Common myeloid progenitor, CD34-positive (primary cell): ENCODE results near the gene PHKG1.
"Not testable (repeated sequence)": the region's sequence is repeated elsewhere in the genome, so short reads cannot be mapped to it uniquely, and the experiment has no call there.

ENCODE experiments used
- CTCF ChIA-PET: fragments of 350-600 bp; sonication (Branson Sonifier 250); formaldehyde crosslinking; loops from one replicate; lab custom pipeline; 2021; ENCODE audit warnings: antibody characterized with exemption; lab: Charles Lee
- POLR2A ChIA-PET: fragments of 350-600 bp; sonication (Branson Sonifier 250); formaldehyde crosslinking; loops from one replicate; lab custom pipeline; 2021; ENCODE audit warnings: antibody characterized with exemption; lab: Charles Lee
- DNase-seq, 3 donors: peaks; one replicate each; pipeline versions ENCODE4 v3.0.0 to v3.0.0-alpha.2; 2013
- H3K27ac ChIP-seq, 2 experiments: 1 replicate in 1 of 2; 2 replicates in 1 of 2; pipeline ENCODE4 v1.7.0; 2013; ENCODE audit warnings: inconsistent platforms in 2 of 2, low read length in 2 of 2, mild to moderate bottlenecking in 2 of 2, low read depth in 1 of 2, moderate library complexity in 1 of 2; ENCODE audit not compliant: severe bottlenecking in 2 of 2, insufficient read depth in 1 of 2, poor library complexity in 1 of 2
- H3K27me3 ChIP-seq, 5 experiments: replicated peaks in 2 of 5; 1 replicate in 3 of 5; 2 replicates in 2 of 5; pipeline versions ENCODE4 v1.6.1 to v1.7.0; 2013; ENCODE audit warnings: low read length in 4 of 5, mild to moderate bottlenecking in 2 of 5, moderate library complexity in 2 of 5, inconsistent platforms in 1 of 5; ENCODE audit not compliant: insufficient read depth in 5 of 5, control insufficient read depth in 4 of 5
- H3K36me3 ChIP-seq, 4 experiments: 1 replicate in 2 of 4; 2 replicates in 2 of 4; pipeline versions ENCODE4 v1.6.1 to v1.7.0; 2013; ENCODE audit warnings: low read length in 3 of 4, control low read depth in 1 of 4, mild to moderate bottlenecking in 1 of 4; ENCODE audit not compliant: control insufficient read depth in 4 of 4, insufficient read depth in 4 of 4
- H3K4me1 ChIP-seq, 4 experiments: 1 replicate in 3 of 4; 2 replicates in 1 of 4; pipeline versions ENCODE4 v1.6.1 to v1.7.1; 2013; ENCODE audit warnings: low read length in 3 of 4, mild to moderate bottlenecking in 3 of 4, control low read depth in 1 of 4, inconsistent platforms in 1 of 4, moderate library complexity in 1 of 4; ENCODE audit not compliant: control insufficient read depth in 4 of 4, insufficient read depth in 4 of 4; ENCODE audit errors: control extremely low read depth in 1 of 4
- H3K4me3 ChIP-seq, 7 experiments: 1 replicate in 4 of 7; 2 replicates in 3 of 7; pipeline versions ENCODE4 v1.5.1 to v1.7.0; 2013; ENCODE audit warnings: mild to moderate bottlenecking in 7 of 7, low read length in 6 of 7, moderate library complexity in 6 of 7, inconsistent platforms in 2 of 7, low read depth in 2 of 7, control low read depth in 1 of 7; ENCODE audit not compliant: insufficient read depth in 4 of 7, control insufficient read depth in 1 of 7; ENCODE audit errors: extremely low read depth in 1 of 7
- H3K9me3 ChIP-seq, 5 experiments: 1 replicate in 4 of 5; 2 replicates in 1 of 5; pipeline versions ENCODE4 v1.6.1 to v1.7.1; 2013; ENCODE audit warnings: low read length in 4 of 5, mild to moderate bottlenecking in 2 of 5, inconsistent platforms in 1 of 5, low read depth in 1 of 5, moderate library complexity in 1 of 5; ENCODE audit not compliant: control insufficient read depth in 4 of 5, insufficient read depth in 2 of 5; ENCODE audit errors: control extremely low read depth in 1 of 5
- WGBS: methylation state at CpG from one replicate; pipeline ENCODE4 v1.1.5; 2013; ENCODE audit not compliant: insufficient coverage; 5-methylcytosine and 5-hydroxymethylcytosine counted together

PHKG1 gene

DNA sequence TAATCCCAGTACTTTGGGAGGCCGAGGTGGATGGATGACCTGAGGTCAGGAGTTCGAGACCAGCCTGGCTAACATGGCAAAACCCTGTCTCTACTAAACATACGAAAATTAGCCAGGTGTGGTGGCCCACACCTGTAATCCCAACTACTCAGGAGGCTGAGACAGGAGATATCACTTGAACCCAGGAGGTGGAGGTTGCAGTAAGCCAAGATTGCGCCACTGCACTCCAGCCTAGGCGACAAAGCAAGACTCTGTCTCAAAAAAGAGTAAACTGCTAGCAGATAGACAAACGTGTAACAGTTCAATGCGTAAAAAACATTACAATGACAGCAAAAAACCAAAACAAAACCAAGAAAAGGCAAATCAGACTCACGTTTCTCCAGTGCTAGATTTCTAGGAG is 61.2 kb downstream of the PHKG1 start:
- DNase-seq, H3K4me3 ChIP-seq, H3K27me3 ChIP-seq, H3K9me3 ChIP-seq, POLR2A ChIA-PET, H3K27ac ChIP-seq: not testable (repeated sequence)
- CTCF ChIA-PET = interaction anchor here (0.8 kb wide), 1 partner anchor 9 kb away, joined by 3 read pairs; no protein-coding TSS in a partner anchor
- H3K36me3 ChIP-seq = peaks cover 2 to 19% (median 8%) of the 10 kb centered on the region in 4 experiments
- H3K4me1 ChIP-seq = peaks cover 0 to 13% (median 9%) of the 10 kb centered on the region in 4 experiments
- WGBS = 86% methylated on average over 4 of the region's 8 CpGs

GRCh38 chr7:56030340-56030739 is 62.4 kb downstream of the PHKG1 start:
- peaks cover 2 to 19% (median 9%) of the 10 kb centered on the region in 4 experiments for H3K36me3 ChIP-seq
- DNase-seq = no peak
- peaks cover 0 to 13% (median 9%) of the 10 kb centered on the region in 4 experiments for H3K4me1 ChIP-seq
- H3K9me3 ChIP-seq = no peaks in the 10 kb centered on the region
- WGBS = 93% methylated on average over 5 of the region's 8 CpGs
- H3K27ac ChIP-seq = no peak overlapping the region
- CTCF ChIA-PET = interaction anchor here (0.8 to 1.0 kb wide), 2 partner anchors 8 to 41 kb away, joined by 3 to 4 read pairs; no protein-coding TSS in a partner anchor
- no peak overlapping the region for H3K4me3 ChIP-seq
- POLR2A ChIA-PET = no interaction called here
- no peaks in the 10 kb centered on the region for H3K27me3 ChIP-seq
